HG03442 (cell line): ENCODE results near the gene PLA2G15.

Experiments
- ATAC-seq: cut with Tn5 transposase; IDR thresholded peaks from one replicate; pipeline ENCODE4 v1.9.1; 2021; ENCODE audit warnings: mild to moderate bottlenecking, moderate library complexity; ENCODE audit not compliant: unreplicated experiment

The PLA2G15 gene

DNA sequence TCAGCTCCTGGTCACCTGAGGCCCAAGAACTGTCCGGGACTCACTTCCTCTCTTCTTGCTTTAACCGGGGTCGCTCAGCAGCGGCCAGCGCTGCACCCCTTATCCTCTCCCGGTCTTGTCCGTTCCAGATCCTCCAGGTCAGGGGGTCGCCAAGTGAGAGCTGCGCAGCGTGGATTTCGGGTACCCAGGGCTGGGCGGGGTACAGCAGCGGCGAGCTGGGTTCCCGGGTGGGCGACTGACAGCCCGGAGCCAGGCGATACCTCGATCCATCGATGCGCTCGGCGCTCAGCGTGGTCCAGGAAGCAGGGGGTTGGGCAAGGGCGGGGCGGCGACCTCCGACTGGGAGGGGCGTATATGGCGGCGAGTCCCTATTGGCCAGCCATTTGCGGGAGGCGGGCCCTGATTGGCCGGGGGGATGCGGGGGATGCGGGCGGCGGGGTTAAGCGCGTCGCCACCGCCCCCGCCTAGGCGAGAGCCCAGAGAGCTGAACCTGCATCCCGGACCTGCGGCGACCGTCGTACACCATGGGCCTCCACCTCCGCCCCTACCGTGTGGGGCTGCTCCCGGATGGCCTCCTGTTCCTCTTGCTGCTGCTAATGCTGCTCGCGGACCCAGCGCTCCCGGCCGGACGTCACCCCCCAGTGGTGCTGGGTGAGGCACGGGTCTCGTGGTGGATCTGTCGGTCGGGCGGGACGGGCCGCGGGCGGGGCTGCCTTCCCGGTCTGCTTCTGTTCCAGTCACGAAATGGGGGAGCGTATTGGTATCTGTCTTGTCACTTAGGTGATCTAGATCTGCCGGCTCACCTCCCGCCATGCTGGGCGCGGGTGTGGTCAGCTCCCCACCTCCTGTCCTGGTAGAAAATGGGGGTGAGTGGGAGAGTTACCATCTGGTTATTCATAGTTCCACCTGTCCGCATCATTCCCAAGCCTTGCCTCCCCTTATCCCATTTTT lies at the start of gene PLA2G15:
TSS of gene PLA2G15 (plus strand) at position 471 of the 951 bp plus-strand sequence. CDS start at position 525, 54 bp downstream.
- ATAC-seq, result peak; percentile 85

GRCh38 chr16:68197250-68197649 lies 47.9 kb upstream of the PLA2G15 start:
- ATAC-seq, result no peak

DNA sequence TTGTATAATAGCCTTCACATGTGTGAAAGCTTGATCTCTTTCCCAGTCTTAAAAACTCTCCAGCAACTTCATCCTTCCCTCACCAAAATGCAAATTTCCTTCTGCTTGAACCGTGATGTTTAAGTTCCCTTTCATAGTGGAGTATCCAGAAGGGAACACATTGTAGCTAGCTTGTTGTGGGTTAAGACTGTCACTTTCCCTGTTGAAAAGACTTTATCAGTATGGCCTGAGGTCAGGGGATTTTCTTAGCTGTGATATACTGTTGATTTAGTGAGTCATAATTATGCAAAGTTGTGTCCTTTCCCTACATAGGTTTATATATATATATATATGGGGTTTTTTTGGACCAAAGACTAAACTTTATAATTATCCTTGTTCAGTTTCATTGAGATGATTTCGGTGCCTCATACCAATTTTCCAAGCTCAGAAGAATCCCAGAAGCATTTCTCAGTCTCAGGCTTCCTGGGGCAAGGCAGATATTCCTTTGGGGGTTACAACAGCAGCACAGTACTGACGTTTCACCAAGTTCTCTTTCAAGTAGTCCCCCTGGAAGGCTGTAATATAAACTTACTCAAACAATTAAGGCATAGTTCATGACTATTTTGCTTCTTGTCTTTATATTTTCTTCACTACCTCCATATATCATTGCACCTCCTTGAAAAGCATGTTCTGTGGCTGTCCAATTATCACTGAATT lies 44.9 kb upstream of the PLA2G15 start:
- ATAC-seq, result no peak

GRCh38 chr16:68202091-68202519 lies 43.1 kb upstream of the PLA2G15 start:
- ATAC-seq, result no peak

- ATAC-seq, result no peak
These were observed 38.9 kb upstream of the PLA2G15 start for GRCh38 chr16:68206245-68206644.

DNA sequence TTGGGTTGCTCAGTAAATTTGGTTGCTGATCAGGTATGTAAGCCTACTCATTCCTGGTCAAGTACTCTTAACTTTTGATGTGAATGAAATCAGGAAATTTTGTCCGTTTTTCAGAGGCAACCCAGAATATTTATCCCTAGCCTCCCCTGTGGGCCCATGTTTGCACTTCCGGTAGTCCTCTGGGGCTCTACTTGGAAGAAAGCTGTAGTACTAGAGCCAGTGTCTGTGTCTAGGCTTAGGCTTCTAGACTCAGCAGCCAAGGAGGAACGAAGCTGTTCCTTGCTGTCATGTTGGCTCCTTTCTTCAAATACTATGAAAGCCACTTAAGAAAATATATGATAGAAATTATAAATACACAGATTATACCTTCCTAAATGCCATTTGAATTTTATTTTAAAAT lies 30.4 kb upstream of the PLA2G15 start:
- no peak for ATAC-seq

GRCh38 chr16:68215302-68215701 lies 29.9 kb upstream of the PLA2G15 start:
- no peak for ATAC-seq

GRCh38 chr16:68216240-68216639 lies 28.9 kb upstream of the PLA2G15 start:
- ATAC-seq, result no peak

DNA sequence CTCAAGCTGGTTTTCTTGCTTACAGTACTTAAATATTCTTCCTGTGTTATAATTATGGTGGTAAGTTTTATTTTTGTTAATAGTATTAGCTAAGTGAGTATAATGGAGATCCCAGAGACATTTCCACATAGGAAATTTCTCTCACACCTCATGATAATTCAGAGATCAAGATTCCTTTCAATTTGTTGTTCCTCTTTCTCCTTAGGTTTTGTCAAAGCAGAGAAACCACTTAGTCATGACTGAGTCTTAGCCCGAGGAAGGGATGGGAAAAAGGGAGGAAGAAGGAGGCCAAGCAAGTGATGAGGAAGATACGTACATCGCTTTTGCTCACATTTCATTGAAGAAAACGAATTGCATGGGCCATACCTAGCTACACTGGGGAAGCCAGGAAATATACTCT lies 27.7 kb upstream of the PLA2G15 start:
- ATAC-seq, result no peak

GRCh38 chr16:68219725-68220351 lies 25.3 kb upstream of the PLA2G15 start:
- ATAC-seq, result no peak

DNA sequence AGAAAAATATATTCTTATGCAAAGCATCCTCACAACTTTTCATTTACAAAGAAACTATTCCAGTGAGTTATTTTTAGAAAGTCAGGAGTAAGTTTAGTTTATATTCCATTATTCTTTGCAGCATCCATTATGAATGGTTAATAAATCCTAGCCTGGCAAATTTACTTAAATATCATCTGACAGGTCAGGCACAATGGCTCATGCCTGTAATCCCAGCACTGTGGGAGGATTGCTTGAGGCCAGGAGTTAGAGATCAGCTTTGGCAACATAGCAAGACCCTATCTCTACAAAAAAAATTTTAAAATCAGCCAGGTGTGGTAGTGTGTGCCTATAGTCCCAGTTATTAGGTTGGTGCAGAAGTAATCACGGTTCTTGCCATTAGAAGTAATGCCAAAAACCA lies 22.1 kb upstream of the PLA2G15 start:
- ATAC-seq, result no peak

GRCh38 chr16:68226116-68226515 lies 19.1 kb upstream of the PLA2G15 start:
- no peak for ATAC-seq

- no peak for ATAC-seq
These were observed 17.9 kb upstream of the PLA2G15 start for GRCh38 chr16:68227183-68227793.

- ATAC-seq, result no peak
These were observed 17.2 kb upstream of the PLA2G15 start for GRCh38 chr16:68227850-68228553.

DNA sequence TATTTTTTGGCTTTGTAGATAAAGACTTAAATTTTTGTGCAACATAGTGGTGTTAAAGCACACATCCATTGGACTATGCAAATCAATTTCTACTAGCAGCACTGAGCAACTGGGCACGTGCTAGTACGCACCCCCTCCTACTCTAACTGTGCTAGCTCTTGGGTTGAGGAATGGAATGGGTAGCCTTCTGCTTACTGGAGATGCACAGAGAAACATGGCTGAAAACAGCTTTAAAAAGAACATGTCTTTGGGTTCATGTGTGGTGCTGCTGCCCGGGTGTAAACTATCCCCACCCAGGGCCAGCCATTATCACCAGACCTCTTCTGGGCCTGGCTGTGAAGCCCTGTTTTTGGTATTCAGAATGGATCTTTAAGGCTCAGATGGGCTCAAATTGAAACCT lies 16.5 kb upstream of the PLA2G15 start:
- no peak for ATAC-seq

- ATAC-seq, result no peak
These were observed 15.6 kb upstream of the PLA2G15 start for GRCh38 chr16:68229431-68230175.

DNA sequence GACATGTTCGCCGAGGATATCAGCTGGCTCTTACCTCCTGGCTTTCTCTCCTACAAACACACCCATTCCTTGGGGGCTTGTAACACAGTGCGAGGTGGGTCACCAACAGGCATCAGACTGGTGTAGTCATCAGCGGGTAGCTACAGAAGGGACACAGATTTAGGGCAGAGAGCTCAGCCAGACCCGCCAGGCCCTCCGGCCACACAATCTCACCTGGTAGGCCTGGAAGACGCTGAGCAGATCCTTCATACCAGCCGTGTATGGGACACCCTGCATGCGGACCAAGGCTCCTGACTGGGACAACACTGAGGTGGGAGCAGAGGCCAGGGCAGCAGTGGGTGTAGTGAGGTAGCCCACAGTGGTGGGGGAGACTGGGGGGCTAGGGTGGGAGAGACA lies 15.0 kb upstream of the PLA2G15 start:
- ATAC-seq, result no peak

GRCh38 chr16:68230956-68231355 lies 14.2 kb upstream of the PLA2G15 start:
- no peak for ATAC-seq

DNA sequence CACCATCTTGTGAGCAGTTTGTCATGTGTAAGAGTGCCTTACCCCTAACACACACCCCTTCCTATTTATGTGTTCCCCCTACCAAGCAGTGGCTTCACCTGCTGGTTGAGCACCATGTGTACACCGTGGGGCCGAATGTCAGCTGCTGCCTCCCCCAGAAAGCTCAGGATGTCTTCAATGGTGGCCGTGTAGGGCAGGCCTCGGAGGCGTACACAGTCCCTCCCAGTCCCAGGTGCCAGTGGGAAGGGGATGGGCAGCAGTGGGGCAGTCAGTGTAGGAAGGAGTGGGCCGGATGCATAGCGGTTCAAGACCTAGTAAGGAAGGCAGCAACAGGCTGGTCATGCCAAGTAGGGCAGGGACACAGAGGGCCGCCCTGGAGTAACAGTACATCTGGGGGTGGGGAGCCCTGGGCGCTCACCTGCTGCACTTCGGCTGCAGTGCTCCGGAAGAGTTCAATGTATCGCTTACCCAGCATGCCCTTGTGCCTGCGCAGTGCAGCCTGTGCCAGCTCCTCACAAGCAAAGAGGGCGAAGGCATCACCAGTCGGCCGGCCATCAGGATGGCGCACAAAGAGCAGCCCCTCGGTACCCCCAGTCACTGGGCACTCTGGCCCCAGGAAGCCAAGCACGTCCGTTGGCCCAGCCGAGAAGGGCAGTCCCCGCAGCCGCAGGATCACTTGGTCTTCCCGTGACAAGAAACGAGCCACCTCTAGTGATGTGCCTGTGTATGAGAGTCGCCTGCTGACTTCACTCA lies 13.6 kb upstream of the PLA2G15 start:
- ATAC-seq, result no peak
